Measurements from ENCODE around the gene DLG2.

GRCh38 chr11:84558085-84558905, 1068.8 kb downstream of the DLG2 start:
- TF ChIP-seq CTCF (IDR thresholded peaks at IDR 0.05) (peak; percentile 69), USF2 (CRISPR knock-in tag; IDR thresholded peaks at IDR 0.05) (no peak), SMAD3 (CRISPR knock-in tag; IDR thresholded peaks at IDR 0.05; ENCODE audit: borderline replicate concordance) (no peak), E2F5 (CRISPR knock-in tag; IDR thresholded peaks at IDR 0.05) (no peak), NR2C2 (CRISPR knock-in tag; IDR thresholded peaks at IDR 0.05) (no peak), NR3C1 (CRISPR knock-in tag; conservative IDR thresholded peaks at IDR 0.05; ENCODE audit: low read depth) (no peak), ZNF512 (CRISPR knock-in tag; IDR thresholded peaks at IDR 0.05; ENCODE audit: borderline replicate concordance) (no peak)

Data from WTC11 (cell line).